ENCODE data around the gene LAMA2.
"Not testable (repeated sequence)": the region's sequence is repeated elsewhere in the genome, so short reads cannot be mapped to it uniquely, and the experiment has no call there.

The LAMA2 gene

DNA sequence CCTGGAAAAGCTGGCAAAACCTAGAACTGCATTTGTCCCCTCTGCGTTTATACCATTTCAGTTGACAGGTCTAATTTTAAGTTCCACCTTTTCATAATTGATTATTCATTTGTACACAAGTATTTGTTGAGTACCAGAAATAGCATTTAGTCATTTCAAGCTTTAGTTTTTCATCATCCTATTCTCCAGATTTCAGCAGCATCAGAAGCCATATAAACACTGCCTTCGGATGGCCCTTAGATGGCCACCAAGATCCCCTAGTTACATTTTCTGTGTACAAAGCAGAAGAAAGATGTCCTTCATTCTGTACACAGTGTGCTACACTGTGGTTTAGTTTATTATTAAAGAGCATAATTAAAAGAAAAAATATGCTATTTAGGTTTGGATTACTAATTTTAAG is 131.4 kb downstream of the LAMA2 start:
- DNase-seq: no peak

DNA sequence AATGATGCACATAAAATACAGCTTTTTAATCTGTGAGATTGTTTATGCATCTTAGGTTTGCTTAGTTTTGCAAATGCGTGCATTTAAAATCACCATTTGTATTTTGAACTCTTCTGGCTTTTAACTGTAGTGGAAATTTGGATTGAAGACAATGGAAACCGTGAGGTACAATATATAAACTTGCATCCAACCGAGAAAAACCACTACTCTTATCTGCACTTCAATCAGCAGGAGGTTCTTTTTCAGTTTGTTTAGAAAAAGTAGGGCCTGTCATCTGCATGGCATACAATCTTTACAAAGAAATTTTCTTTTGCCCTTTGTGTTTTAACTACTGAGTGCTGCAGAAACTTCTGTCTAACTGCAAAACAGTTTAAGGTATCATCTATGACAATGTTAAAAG is 132.8 kb downstream of the LAMA2 start:
- no peak for DNase-seq

DNA sequence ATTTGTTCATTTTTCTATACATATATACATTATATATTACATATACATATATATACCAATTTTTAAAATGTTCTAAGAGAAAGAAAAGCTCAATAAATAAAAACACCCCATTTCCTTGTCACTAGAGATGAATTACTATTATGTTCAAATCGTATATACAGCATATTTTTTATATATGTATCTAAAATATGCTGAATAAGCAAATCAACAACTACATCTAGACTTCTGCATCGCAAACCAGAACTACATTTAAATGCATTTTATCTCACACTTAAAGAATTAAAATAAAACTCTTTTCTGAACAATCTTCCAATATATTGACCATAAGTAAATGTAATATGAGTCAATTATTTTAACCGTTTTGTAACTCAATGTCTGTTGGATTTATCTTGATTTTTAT is 133.9 kb downstream of the LAMA2 start:
- DNase-seq: no peak

DNA sequence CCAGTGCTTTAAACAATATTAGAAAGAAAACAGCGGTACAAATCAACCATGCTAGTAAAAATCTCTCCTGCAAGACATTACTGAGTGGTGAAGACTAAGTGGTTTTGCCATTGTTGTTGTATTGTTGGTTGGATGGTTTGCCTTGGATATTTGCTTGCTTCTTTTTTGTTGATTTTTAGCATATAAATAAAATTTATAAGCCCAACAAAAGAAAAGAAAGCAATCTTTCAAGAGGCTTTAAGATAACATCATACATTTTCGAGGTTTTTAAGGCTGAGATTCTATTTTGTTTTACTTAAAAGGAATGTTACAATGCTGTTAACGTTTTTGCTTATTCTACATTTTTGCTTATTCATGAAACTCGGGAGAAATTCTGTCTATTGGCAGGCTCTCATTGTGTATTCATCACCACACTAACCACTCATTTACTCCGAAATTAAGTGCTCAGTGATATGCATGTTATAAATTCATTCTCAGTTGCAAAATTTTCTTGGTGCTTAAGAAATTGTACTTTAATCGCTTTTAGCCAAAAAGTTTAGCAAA is 139.1 kb downstream of the LAMA2 start:
- no peak for DNase-seq

DNA sequence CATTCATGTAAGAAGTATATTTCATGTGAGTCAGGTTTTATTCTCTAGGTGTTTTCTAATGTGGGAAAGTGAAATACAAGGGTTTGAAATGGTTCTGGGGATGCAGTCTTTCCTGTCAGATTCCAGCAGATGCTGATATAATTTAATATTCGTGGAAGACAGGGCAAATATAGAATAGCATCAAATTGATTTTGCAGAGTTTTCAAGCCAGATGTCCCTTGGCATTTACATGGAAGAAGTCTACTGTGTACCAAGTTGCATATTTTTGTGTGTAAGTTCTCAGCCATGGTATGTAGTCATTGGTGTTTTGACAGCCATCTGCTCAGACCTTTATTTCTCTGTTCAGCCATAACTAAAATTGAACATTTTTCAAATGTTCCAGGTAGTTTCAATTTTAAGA is 143.7 kb downstream of the LAMA2 start:
- no peak for DNase-seq

DNA sequence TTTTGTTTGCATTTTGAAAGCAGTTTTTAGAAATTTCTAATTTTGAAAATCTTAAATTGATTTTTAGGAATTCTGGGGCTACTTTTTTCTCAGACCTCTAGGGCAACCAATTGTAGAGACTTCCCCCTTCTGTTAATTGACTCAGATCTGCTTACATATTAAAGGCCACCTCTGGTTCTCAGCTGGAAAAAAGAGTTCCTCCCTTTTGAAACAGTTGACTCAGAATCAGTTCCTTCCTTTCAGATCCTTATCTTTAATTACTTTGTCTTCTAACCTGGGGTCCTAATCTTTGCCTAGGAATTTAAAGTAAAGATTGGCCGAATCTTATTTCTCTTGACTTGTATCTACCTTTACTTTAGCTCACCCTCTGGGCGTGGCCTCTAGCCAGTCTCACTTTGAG is 146.8 kb downstream of the LAMA2 start:
- DNase-seq: no peak

DNA sequence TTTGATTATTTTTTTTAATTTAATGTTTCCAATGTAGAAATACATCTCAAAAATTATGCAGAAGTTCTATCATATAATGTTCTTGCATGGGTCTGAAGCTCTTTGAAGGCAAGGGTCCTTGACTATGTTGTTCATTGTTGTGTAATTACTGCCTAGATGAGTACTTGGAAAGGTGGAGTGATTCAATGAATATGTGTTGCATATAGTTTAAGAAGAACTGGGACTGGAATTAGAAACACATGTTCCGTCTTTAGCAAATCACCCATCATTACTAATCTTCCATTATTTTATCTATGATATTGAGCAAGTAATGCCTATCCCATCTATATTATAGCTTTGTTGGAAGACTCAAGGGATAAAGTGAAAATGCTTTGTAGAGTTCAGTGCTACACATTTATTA is 147.3 kb downstream of the LAMA2 start:
- no peak for DNase-seq

DNA sequence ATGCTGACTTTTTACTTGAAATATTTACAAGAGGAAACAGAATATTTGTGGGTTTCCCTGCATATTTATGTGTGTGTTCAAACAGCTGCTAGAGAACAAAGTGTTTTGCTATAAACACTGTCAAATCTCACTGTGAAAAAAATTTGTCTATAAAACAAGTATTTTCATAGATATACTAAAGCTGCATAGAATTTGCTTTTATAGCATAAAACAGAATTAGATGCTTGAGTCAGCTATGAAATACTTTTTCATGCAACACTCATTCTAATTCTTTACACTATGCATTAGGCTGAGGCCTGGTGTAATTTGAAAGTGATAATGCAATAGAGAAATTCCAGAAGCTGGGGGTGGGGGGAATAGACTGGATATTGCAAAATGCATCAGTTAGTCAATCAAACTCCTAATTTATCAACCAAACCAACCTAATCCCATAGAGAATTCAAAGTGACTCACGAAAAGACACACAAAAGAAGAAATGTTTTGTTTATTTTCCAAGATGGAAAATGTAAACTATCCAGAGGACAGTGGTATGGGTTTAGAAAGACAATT is 148.2 kb downstream of the LAMA2 start:
- no peak for DNase-seq

DNA sequence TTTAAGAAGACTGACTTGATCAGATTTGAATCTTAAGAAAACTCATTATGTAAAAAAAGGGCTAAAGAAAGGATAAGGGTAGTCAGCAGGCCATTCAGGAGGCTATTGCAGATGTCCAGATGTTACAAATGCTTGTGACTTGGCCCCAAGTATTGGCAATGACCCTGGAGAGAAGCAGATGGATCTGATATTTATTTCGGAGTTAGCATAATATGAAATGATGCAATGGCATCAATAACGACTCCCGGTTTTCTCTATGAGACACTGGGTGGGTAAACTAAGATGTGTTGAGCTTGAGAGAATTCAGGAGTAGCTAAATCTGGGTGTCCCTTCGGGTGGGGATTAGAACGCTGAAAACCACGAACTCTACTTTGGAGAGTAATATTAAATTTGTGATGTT is 149.7 kb downstream of the LAMA2 start:
- no peak for DNase-seq

DNA sequence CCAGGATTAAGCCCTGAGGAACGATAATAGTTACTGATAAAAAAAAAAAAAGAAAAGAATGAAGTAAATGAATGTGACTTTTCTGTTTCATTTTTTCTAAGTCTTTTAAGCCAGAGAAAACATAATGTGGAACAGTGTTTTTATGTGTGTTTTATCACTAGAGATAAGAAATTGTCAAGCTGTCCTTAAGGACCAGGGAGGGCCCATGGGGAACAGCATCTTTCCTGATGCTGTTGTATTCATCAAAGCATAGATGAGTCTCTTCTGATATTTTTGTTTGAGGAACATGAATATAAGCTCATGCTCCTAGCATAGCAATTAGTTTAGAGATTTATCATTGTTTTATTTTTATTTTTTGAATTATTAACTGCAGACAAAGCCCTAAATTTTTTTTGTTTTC is 150.2 kb downstream of the LAMA2 start:
- DNase-seq: no peak

DNA sequence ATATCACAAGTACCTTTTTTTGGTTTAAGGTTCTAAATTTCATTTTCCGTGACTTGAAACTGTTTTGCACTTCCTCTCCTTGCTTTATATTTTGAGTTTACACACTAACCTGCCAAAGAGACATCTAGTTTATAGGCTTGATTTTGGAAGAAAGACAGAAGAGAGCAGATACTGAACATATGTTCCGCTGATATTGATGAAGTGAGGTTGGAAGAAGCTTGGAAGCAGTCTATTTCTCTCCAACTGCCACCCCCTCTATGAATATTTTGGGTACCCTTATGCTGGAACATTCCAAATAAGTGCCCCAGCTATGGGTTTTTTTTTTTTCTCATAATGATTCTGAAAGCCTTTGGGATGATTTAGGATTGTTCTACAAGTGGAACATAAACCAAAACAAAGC is 150.6 kb downstream of the LAMA2 start:
- no peak for DNase-seq

DNA sequence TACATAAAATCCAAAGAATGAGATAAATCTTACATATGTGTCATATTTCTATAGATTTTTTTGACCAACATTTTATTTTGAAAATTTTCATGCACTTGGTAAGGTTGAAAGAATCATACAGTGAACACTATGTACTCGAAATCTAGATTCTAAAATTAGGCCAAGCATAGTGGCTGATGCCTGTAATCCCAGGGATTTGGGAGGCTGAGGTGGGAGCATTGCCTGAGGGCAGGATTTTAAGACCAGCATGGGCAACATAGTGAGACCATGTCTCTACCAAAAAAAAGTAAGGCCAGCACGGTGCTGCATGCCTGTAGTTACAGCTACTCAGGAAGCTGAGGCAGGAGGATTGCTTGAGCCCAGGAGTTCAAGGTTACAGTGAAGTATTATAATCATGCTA is 158.6 kb downstream of the LAMA2 start:
- DNase-seq: no peak

DNA sequence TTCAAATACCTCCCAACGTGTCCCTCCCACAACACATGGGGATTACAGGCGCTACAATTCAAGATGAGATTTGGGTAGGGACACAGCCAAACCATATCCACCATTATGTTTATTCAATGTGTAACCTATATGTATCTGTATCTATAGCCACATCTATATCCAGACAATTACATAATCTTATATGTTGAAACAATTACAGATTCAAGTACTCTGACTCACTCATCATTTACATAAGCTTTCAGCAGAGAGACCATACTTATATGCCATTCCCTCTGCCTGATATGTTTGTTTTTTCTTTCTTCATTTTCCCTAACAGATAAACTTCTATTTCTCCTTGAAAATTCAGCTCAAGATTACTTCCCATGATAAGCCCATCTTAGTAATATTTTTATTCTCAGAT is 163.6 kb downstream of the LAMA2 start:
- DNase-seq: no peak

DNA sequence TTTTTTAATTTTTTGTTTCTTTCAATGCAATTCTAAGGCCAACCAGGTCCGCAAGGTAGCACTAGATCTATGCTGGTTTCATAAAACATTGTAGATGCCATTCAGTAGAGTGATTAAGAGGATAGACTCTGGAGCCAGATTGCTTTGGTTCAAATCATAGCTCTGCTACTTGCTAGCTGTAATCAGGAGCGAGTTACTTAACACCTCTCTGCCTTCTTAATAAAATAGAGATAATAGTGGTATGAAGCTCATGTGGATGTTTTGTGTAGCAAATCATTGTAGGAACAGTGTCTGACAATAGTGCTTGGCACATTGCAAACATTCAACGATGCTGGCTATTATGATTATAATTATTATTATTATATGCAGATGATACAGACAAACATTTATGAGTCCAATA is 164.9 kb downstream of the LAMA2 start:
- no peak for DNase-seq

DNA sequence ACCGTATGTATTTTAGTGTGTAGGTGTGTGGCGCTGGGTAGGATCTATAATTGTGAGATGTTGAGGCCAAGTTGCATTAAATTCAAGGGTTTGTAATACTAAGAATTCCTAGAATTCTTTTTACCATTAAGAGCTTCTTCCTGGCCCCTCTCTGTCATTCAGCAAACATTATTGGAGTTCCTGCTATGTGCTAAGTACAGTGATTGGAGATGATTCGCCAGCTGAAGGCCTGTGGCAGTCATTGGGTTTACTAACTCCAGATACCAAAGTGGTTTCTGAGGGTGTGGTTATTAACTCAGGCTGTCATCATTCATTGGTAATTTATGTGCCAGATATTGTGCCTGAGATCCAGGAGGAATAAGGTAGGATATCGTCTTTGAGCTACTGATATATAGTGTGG is 167.1 kb downstream of the LAMA2 start:
- DNase-seq: no peak

DNA sequence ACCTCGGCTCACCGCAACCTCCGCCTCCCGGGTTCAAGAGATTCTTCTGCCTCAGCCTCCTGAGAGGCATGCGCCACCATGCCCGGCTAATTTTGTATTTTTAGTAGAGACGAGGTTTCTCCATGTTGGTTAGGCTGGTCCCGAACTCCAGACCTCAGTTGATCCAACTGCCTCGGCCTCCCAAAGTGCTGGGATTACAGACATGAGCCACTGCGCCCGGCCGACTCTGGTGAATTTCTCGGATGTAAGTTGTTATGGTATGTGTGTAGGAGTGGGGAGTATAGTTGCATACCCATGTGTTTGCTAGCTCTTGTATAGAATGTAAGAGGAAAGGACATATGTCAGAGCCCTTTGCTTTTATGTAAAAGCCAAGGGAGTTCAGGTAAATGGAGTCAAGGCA is 170.2 kb downstream of the LAMA2 start:
- not testable (repeated sequence) for DNase-seq

DNA sequence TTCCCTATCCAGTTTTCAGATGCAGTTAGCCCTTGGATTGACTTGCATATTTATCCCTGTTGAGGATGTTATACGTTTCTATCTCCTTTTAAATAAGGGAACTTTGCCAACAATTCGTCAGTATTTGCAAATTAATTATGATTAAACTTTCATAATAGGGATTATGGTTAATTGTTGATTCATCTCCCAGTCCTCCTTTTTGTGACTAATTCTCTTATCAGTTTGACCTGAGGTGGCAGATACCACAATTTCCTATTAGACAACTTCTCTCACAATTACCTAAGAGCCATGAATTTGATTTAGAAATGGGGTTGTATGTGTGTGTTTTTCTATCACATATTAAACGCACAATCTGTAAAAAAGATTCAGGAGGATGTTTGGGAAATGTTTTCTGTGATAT is 172.9 kb downstream of the LAMA2 start:
- DNase-seq: no peak

DNA sequence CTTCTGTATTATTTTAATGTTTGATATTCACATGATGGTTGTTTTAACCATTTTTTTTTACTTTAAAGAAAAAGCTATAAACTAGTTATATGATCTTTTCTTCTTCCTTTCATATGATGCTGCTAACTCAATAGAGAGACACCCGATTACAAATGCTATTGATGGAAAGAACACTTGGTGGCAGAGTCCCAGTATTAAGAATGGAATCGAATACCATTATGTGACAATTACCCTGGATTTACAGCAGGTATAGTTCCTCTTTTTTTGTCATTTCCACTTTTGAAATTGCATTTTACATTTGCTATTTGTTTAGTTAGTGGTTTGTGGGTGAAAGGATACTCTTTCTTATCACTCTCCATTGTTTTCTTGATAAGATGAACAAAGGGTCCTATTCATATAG is 176.7 kb downstream of the LAMA2 start:
- no peak for DNase-seq

DNA sequence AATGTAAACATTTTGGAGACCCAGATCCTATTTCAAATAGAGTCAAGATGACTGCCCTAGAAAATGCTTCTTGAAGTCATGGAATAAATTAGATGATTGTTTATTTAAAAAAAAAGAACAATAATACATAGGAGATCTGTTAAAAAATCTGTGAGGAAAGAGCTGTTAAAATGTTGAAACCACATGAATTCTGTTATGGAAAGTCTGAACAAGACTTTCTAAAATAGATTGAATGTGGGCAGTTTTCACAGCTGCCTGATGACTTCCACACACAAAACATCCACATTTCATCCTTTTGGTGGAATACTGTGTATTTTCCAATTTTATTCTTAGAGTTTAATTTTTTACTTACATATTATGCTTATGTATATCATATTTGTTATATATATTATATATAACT is 186.1 kb downstream of the LAMA2 start:
- DNase-seq: no peak

DNA sequence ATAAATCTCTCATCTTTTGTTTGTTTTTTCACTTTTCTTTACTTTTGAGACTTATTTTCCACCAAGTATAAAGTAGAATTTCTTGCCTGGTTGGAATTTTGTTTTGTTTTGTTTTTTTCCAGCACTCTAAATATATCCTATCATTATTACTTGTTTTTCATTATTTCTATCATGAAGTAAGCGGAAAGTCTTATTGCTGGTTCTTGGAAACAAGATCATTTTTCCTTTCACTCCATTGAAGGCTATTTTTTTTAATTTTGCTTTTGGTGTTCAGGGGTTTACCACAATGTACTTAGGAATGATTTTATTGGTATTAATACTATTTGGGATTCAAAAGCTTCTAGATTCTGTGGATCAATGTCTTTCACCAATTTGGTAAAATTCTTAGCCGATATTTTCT is 190.1 kb downstream of the LAMA2 start:
- DNase-seq: no peak

DNA sequence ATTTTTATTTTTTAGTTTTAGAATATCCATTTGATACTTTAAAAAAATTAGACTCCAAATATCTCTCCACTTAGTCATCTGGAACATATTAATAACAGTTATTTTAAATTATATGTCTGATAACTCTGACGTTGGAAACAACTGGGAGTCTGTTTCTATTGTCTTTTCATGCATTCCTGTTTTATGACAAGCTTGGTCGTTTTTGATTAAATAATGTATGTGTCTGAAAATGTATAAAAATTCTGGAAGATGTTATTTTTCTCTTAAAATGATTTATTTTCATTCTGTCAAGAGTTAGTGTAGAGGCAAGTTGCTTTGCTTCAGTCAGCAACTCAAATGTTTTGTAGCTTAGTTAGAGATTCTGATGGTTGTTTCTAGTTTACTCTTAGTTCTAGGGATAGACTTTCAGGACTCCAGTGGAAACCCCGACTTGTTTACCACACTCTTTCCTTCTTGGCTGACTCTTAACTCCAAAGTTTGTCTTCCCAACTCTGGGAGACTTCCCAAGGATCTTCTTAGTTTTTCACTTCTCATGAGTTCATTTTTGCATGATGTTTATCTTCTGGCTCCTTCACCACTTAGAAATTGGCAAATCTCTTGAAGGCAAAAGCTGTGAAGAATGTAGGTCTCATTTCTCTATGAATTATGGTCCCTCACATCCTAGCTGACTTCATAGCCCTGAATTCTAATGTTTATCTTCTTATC is 190.9 kb downstream of the LAMA2 start:
- no peak for DNase-seq

DNA sequence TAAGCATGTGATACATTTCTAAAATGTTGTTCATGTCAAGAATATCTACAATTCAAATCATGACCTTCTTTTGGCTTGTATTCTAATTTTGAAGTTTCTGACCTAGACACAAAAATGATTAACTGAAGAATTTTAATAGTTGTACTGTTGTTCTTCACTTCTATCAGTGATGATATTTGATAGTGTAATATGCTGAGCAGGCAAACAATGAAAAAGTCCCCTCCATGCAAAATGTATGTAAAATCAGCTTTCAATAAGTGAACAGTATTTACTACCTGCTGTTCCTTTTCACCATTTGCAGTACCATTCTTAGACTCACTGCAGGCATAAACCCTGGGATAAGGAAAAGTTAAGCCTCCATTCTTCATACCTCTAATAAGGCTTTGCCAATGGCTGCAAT is 201.5 kb downstream of the LAMA2 start:
- no peak for DNase-seq

DNA sequence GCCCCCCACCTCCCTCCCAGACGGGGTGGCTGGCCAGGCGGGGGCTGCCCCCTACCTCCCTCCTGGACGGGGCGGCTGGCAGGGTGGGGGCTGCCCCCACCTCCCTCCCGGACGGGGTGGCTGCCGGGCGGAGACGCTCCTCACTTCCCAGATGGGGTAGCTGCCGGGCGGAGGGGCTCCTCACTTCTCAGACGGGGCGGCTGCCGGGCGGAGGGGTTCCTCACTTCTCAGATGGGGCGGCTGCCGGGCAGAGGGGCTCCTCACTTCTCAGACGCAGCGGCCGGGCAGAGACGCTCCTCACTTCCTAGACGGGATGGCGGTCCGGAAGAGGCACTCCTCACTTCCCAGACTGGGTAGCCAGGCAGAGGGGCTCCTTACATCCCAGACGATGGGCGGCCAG is 205.5 kb downstream of the LAMA2 start:
- not testable (repeated sequence) for DNase-seq

DNA sequence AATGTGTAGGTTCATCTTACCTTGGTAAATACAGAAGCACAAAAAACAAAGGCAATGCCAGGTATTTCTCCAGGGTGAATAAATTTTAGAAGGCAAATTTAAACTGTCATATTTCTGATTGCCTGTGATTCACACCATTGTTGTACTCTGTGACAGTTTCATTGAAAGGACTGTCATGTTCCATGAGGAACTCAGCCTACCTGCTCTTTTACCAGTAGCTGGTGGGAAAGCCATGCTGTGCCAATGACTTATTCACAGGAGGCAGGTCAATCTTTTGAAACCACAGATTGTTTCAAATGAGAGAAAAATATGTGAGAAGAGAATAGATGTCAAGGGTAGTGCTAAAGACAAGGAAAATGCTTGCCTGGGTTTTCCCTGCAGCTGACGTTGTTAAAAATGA is 206.4 kb downstream of the LAMA2 start:
- no peak for DNase-seq

DNA sequence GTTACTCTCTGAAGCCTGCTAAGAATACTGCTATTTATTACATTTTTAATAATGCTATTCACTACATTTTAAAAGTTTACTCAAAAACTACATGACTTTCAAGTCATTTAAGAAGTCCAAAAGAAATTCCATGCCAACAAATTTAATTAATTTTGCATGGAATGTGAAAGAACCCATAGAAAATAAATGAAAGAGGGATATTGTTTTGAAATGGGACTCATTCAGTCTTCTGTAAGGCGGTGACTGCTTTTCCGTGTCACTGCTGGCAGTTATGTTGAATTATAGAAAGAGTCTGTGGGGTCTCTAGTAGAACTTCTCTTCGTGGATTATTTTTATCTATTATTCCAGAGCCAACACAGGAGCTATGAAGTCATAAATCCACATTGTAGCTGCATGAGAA is 211.2 kb downstream of the LAMA2 start:
- no peak for DNase-seq
